GM19372 (cell line): ENCODE results near the gene YARS2.
"Not testable (repeated sequence)": the region's sequence is repeated elsewhere in the genome, so short reads cannot be mapped to it uniquely, and the experiment has no call there.

Source experiments
- ATAC-seq: cut with Tn5 transposase; IDR thresholded peaks from one replicate; pipeline ENCODE4 v1.9.1; 2021; ENCODE audit warnings: mild to moderate bottlenecking, low read depth, moderate library complexity; ENCODE audit not compliant: unreplicated experiment

The YARS2 gene

DNA sequence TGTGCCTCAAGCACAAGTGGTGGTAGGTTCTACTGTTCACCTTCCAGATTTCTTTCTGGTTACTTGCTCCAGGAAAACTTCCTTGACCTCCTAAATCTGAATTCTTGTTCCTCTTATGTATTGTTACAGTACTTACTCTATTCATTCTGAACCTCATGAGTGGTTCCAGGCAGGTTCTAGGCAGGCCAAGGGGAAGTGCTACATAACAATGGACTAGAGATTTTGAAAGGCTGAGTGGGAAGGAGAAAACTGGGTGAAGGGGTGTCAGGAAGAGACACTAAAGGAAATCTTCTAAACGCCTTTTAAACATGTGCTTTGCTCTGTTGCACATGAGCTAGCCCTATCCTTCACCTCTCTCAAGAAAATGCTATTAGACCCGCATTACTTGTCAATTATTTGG, 1.6 kb downstream of the YARS2 start:
- no peak for ATAC-seq

DNA sequence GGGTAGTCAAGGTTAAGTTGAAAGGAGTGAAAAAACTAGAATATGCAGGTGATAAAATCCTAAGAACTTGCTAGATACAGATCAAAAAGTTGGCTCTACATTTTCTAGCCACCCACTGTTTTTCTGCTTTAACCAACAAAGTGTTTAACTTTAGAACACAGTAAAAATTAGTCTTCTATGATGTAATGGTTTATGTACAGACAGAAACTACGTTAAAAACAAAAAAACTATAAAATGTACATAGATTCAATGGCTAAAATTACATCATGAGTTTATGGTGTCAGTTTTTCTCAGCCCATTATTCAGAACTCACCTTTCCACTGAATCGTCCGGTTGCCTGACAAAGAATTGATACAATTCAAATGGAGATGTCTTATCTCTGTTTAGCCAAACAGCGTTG, 2.1 kb downstream of the YARS2 start:
- no peak for ATAC-seq

DNA sequence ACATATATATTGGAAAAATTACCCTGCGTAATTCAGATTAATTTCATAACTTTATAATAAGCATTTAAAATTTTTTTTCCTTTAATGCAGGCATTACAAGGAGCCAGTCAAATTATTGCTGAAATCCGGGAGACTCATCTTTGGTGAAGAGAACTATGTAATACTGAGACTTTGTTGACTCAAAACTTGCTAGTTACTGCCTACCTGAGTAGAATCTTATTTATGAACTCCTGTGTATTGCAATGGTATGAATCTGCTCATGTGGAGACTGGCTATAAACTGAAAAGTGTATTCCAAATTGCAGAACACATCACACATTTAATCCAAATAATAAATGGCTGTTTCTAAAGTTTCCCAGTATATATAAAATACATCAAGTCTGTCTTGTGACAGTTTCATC, 12.4 kb downstream of the YARS2 start:
- no peak for ATAC-seq

DNA sequence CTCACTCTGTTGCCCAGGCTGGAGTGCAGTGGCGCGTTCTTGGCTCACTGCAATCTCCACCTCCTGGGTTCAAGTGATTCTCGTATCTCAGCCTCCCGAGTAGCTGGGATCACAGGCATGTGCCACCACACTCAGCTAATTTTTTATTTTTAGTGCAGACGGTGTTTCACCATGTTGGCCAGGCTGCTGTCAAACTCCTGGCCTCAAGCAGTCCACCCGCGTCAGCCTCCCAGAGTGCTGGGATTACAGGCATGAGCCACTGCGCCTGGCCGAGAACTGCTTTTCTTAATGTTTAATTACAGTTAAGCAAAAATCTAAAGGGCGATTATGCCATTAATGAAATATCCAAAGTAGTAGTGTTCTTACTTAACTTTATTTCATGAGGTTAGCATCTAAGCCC, 13.6 kb downstream of the YARS2 start:
- no peak for ATAC-seq

DNA sequence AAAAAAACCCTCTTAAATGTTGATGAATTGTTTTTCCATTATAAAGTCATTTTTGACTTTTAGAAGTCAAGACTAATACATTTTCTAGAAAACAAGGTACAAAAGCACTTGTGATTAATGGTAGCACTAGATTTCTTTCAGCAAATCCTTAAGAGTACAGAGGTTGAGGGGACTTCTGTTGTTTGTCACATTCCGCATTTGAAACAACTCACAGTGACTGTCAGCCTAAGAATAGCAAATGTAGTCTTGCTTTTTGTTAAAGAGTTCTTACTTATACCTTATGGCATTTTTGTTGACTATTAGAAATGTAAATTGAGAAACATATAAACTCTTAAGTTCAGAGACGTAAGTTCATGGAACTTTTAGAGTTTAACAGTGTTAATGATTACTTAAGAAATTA, 16.4 kb downstream of the YARS2 start:
- no peak for ATAC-seq

DNA sequence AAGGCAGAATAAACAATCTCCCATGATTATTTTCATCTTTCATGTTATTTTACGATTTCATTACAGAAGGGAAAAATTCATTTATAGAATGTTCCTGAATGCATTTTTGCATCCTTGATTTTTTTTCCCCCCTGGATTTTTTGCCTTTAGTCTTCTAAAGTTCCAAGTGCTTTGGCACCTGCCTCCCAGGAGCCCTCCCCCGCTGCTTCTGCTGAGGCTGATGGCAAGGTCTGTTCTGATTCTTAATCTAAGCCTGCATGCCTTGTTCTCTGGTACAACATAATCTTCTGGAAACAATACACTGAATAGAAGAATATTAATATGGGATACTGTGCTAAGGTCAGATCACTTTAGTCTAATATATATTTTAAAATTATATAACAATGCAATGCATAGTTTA, 18.0 kb downstream of the YARS2 start:
- ATAC-seq = no peak

DNA sequence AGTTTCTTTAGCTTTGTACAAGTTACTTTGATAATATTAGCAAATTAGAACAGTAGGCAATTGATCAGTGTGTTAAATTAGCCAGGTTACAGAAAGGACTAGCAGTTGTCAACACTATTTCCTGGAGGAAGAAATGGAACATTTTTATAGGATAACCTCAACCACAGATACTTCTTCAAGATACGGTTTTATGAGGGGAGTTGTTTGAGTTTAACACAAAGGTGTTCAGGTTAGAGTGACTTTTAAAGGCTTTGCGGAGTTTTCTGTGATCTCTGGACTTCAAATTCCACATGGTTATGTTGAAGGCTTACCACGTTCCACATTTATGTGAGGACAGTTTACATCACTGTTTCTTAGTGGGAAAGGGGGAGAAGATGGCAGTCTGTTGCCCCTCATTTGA, 19.3 kb downstream of the YARS2 start:
- no peak for ATAC-seq

DNA sequence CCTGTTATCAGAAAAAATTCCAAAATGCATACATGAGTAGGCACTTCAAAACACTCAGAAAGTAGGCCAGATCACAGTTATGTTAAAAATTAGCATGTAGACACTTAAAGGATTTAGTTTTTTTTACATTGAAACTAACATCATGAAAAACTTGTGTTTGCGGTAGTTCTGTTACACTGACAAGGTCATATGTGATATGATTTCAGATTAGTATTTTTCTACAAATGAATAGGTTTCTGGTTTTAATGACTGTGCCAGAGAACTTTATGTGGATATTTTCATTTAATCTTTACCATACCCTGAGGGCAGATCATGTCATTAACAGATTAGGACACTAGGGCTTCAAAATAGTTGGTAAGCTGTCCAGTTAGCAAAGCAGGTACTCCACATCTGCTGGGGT, 20.7 kb downstream of the YARS2 start:
- ATAC-seq = no peak

DNA sequence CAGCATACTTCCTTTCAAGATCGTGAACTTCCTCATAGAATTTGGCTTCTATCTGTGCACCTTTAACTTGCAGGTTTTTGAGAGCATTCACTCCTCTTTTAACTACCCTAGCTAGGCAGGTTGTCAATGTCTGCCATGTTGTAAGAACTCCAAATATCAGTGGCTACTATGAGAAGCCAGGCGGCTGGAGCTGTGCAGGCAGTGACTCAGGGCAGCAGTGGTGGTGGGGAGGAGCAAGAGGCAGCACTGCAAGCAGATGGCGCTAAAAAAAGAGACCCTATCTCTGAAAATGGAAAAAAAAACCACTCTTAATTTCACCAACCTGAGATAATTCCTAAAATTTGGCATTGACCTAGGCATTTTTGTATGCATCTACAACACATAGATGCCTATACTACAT, 28.5 kb downstream of the YARS2 start:
- ATAC-seq = no peak

DNA sequence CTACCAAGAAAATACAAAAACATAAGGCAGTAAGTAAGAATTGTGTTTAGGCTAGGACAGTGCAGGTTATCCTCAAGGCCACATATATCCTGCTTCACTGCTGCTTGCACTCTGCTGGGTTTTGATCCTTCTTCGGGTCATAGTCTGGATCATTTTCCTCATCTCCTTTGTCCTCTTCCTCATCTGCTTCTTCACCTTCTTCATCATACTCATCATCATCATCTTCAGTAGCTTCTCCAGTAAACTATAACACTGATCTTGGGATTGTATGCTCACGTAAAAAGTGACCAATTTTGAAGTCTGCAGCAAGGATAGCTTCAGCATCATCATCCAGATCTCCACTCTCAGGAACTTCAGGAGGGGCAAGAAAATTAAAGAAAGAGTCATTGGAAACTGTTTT, 29.4 kb downstream of the YARS2 start:
- no peak for ATAC-seq

DNA sequence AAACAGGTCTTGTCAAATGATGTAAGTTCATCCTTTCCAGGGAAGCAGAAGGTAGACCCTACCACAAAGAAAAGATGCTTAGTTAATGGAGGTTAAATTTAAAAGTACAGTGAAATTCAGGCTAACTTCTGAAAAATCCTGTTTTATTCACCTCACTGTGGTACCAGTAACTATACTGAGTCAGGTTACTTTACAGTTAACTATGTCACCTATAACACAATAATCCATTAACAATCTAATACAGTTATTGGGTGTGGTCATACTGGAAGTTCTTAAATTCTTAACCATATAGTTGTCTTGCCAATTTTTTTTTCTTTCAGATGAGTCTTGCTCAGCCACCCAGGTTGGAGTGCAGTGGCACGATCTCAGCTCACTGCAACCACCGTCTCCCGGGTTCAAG, 30.4 kb downstream of the YARS2 start:
- not testable (repeated sequence) for ATAC-seq

DNA sequence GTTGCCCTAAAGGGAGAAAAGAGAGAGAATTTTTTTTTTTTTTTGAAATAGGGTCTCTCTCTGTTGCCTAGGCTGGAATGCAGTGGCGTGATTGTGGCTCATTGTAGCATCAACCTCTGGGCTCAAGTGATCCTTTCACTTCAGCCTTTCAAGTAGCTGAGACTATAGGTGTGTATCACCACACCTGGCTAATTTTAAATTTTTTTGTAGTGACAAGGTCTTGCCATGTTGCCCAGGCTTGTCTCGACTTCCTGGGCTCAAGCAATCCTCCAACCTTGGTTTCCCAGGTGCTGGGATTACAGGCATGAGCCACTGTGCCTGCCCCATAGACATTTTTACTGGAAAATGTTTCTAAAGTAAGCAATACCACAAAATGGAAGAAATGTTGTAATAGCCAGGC, 36.8 kb downstream of the YARS2 start:
- no peak for ATAC-seq

DNA sequence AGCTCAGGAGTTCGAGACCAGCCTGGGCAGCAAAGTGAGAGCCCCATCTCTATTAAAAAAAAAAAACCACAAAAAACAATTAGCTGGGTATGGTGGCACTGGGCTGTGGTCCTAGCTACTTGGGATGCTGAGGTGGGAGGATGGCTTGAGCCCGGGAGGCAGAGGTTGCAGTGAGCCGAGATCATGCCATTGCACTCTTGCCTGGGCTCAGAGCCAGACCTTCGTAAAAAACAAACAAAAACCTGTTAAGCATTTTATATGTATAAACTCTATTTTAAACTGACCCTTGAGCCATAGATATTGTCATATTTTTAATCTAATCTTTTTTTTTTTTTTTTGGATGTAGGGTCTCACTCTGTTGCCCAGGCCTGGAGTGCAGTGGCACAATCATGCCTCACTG, 40.9 kb downstream of the YARS2 start:
- ATAC-seq = no peak

DNA sequence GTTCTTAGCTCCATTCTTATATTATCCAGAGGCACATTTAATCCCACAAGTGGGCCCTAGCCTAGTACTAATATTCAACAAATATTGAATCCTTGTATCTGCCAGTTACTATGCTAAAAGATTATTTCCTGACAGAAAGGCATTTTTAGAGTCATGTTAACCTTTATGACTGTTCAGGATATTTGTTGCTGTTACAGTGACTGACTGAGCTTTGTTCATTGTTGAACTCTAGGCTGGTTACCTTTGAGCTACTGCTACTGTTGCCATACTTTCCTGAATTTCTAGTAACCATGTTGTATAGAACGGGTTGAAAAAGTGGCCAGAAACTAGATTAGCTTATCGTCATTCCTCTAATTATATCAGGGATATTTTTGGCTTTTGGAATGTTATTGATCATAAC, 46.8 kb downstream of the YARS2 start:
- no peak for ATAC-seq

DNA sequence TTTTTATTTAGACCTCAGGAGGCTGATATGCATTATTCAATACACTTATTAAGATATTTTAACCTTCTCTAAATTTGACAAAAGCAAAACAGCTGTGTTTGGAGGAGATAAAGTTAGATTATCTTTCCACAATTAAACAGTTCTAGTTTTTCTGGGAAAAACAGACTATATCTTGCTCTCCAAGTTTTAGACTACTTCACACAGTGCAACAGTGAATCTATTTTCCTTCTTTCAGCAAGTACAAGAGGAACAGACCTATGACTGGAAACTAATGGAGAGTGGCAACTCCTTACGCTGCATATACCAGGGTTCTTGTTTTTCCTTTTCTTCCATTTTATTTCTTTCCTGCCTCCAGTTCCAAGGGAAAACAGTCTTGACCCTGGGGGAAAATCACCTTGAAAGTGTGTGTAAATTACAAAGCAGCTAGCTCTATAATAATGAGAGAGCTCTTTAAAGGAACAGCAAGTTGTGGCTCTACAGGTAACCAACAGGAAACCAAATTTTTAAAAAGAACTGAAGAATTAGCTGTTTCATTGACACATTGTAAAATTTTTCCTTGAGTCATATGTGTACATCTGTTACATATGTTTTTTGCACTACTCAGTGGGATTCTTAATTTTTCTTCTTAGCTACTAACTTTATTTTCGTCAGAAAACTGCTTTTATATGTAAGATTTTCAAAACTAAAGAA, 49.2 kb downstream of the YARS2 start:
- ATAC-seq = no peak

DNA sequence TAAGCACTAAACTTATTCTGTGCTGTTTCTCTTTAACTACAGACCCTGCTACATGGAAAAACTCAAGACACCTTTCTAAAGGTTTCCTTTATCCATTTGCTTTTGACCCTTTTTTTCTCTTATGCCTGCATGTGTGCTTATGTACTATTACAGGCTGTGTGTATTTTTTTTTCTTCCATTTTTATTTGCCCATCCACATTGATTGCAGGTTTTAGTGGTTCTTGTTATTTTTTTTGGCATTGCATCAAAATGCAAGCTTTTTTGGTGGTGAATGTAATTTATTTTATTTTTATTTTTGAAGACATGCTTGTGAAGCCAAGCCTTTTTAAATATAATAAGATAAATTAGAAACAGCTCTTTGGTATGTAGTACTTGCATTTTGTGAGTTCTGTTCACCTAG, 49.9 kb downstream of the YARS2 start:
- no peak for ATAC-seq

DNA sequence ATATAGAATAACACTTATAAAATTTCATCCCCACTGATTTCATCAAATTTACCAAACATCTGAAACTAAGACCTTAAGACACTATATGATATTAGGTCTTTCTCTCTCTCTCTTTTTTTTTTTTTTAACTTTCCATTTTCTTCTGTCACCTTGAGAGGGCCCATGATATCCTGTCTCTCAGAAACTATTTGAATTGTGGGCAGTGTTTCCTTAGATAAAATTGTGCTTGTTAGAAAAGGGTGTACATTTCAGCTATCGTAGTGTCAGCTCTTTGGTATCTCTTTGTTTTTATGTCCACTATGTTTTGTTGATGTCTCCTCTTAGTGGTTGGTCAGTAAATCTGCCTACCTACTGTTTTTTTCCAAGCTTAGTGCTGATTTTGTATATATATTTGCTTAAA, 52.8 kb downstream of the YARS2 start:
- no peak for ATAC-seq

DNA sequence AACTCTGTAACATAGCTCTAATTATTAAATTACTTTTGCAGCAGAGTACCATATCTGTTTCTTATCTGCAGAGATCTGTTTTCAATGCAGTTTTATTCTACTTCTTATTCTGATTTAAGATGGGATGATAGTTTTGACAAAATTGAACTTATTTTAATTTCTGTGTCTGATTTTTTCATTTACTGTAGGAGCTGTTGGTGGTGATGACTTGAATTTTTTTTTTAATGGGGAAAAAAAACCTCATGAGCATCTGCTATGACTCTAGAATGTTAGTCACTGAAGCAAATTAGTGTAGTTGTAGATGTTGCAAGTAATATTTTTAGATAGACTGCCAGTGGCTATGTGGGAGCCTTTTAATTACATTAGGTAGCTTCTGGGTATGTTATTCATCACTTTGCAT, 53.2 kb downstream of the YARS2 start:
- no peak for ATAC-seq

DNA sequence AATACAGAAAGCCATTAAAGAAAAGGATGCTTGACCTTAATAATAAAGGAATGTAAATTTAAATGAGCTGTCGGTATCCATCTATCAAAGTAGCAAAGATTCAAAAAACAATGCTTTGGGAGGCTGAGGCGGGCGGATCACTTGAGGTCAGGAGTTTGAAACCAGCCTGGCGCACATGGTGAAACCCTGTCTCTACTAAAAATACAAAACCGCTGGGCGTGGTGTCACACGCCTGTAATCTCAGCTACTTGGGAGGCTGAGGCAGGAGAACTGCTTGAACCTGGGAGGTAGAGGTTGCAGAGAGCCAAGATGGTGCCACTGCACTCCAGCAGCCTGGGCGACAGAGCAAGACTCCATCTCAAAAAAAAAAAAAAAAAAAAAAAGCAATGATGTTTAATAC, 56.3 kb downstream of the YARS2 start:
- not testable (repeated sequence) for ATAC-seq

DNA sequence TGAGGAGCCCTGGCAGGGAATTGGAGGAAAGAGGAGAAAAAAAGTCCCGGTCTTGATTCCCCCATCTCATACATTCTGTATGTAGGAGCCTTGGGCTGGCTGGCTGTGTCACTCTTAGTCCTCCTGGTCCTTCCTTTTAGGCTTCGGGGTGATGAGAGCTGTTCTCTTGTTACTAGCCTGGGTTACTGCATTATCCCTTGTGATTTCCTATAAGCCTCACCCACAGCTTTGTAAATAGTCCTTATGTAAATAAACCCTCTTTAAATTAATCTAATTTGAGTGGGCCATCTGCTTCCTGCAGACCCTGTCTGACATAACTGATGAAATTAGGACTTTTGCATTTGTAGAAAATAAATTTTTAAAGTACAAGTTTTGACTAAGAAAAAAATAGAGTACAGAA, 57.4 kb downstream of the YARS2 start:
- no peak for ATAC-seq

DNA sequence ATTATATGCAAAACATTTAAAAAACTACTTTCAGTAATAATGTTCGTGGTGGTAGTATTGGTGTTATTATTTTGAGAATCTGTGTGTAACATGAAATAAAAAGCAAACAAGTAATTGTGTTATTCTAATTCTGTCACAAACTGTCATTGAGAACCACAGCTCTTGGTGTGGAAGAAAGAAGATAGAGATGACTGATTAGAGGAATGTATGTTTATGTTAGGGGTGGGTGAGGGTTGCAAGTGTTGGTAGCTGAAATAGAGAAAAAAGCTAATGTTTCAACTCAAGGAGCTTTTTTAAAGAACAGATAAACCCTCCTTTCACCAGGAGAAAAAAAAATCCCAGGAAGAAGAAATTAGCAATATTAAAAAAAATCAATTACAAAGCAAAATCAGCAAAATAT, 58.3 kb downstream of the YARS2 start:
- no peak for ATAC-seq
